Uterus (tissue), 4 donors: ENCODE data around the gene C19orf38. TPM values are rescaled to one million over a fixed set of nuclear protein-coding genes. Genes with fewer than 3 reads are reported as not detected.

Experiments
- DNase-seq, 2 donors: peaks; one replicate each; pipeline ENCODE4 v3.0.0-alpha.2; 2019 to 2020
- H3K27ac ChIP-seq, 2 donors: fragments of 200-600 bp; sonication (generic); 1 replicate in 1 of 2; 2 replicates in 1 of 2; pipeline ENCODE4 v1.5.1; 2016 to 2018
- H3K27me3 ChIP-seq, 2 donors: fragments of 200-600 bp; sonication (generic); one replicate each; pipeline ENCODE4 v1.5.1; 2018 to 2019; ENCODE audit warnings: control low read depth in 1 of 2
- H3K36me3 ChIP-seq, 2 donors: fragments of 200-600 bp; sonication (generic); one replicate each; pipeline ENCODE4 v1.5.1; 2019; ENCODE audit warnings: control low read depth in 1 of 2
- H3K4me1 ChIP-seq, 2 donors: fragments of 200-600 bp; sonication (generic); one replicate each; pipeline ENCODE4 v1.5.1; 2018 to 2019; ENCODE audit warnings: control low read depth in 1 of 2
- H3K4me3 ChIP-seq, 2 donors: fragments of 200-600 bp; sonication (generic); 1 replicate in 1 of 2; 2 replicates in 1 of 2; pipeline ENCODE4 v1.5.1; 2018 to 2019; ENCODE audit warnings: mild to moderate bottlenecking in 1 of 2
- H3K9me3 ChIP-seq, 2 donors: fragments of 200-600 bp; sonication (generic); one replicate each; pipeline ENCODE4 v1.5.1; 2019; ENCODE audit warnings: control low read depth in 1 of 2
- POLR2A ChIP-seq, 2 donors: fragments of 450-650 bp; IDR thresholded peaks; one replicate each; pipeline ENCODE4 v1.6.1; 2016; ENCODE audit warnings: antibody characterized with exemption in 2 of 2, mild to moderate bottlenecking in 1 of 2, moderate library complexity in 1 of 2
- intact Hi-C: fragments of 100-400 bp; cut with DNase I; formaldehyde crosslinking; loops from one replicate; pipeline ENCODE4 v1.15.1; 2023; ENCODE audit warnings: low total_unique reads
- total RNA-seq, 4 donors: library from RNA; depleted of rRNA in 3 of 4; stranded (reverse); fragments of >200 nt in 3 of 4; gene quantifications; one replicate each; pipeline versions ENCODE4 v1.1.0 to v1.2.4, GENCODE V29; 2014 to 2023
- TF ChIP-seq, protein P1 (sequence below), 4 experiments: fragments of 200-600 bp in 2 of 4; fragments of 450-650 bp in 2 of 4; sonication (generic) in 2 of 4; IDR thresholded peaks; one replicate each; pipeline ENCODE4 v1.5.1; 2016 to 2019; ENCODE audit warnings: antibody characterized with exemption in 4 of 4, mild to moderate bottlenecking in 2 of 4, moderate library complexity in 1 of 4
- donor health status: DM: yes; HTN: yes; CAD: no.

C19orf38 gene
- total RNA-seq, 4 donors from 2014 or later = 2.7 to 25.9 TPM; not detected in 2

DNA sequence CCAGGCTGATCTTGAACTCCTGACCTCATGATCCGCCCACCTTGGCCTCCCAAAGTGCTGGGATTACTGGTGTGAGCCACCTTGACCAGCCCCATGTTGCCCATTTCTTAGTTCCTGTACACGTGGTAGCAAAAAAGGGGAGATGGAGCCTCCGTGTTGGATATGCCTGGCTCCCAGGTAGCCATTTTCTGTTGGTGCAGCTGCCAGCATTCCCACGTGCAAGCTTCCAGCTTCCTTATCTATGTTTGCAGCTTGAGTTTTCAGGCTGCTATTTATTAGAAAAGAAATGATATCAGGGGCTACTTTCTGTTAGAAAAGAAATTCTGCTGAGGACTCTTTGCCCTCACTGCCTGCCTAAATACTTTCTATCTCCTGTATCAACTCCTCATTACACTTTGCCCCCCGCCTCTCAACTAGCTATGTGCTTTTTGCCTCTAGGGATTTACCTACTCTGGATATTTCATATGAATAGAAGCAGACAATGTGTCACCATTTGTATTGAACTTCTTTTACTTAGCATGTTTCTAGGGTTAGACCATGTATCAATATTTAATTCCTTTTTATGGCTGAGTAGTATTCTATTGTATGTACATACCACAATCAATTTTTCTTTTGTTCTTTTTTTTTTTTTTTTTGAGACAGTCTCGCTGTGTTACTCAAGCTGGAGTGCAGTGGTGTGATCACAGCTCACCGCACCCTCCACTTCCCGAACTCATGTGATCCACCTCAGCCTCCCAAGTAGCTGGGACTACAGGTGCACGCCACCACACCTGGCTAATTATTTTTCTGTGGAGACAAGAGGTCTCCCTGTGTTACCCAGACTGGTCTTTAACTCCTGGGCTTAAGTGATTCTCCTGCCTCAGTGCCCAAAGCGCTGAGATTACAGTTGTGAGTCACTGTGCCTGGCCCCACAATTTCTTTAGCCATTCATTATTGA, 8.8 kb upstream of the C19orf38 start:
- Histone ChIP-seq H3K27ac (no peak overlapping the region), H3K4me1 (no peaks in the 10 kb centered on the region), H3K27me3 (no peaks in the 10 kb centered on the region), H3K4me3 (no peak overlapping the region), H3K9me3 (peaks cover 0 to 4% of the 10 kb centered on the region in 2 donors), H3K36me3 (no peaks in the 10 kb centered on the region)
- no peak for TF ChIP-seq POLR2A (IDR thresholded peaks at IDR 0.05)
- TF ChIP-seq, protein P1, sequence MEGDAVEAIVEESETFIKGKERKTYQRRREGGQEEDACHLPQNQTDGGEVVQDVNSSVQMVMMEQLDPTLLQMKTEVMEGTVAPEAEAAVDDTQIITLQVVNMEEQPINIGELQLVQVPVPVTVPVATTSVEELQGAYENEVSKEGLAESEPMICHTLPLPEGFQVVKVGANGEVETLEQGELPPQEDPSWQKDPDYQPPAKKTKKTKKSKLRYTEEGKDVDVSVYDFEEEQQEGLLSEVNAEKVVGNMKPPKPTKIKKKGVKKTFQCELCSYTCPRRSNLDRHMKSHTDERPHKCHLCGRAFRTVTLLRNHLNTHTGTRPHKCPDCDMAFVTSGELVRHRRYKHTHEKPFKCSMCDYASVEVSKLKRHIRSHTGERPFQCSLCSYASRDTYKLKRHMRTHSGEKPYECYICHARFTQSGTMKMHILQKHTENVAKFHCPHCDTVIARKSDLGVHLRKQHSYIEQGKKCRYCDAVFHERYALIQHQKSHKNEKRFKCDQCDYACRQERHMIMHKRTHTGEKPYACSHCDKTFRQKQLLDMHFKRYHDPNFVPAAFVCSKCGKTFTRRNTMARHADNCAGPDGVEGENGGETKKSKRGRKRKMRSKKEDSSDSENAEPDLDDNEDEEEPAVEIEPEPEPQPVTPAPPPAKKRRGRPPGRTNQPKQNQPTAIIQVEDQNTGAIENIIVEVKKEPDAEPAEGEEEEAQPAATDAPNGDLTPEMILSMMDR (IDR thresholded peaks at IDR 0.05) = no peak
- intact Hi-C loops = no loop called here
- DNase-seq = no peak

DNA sequence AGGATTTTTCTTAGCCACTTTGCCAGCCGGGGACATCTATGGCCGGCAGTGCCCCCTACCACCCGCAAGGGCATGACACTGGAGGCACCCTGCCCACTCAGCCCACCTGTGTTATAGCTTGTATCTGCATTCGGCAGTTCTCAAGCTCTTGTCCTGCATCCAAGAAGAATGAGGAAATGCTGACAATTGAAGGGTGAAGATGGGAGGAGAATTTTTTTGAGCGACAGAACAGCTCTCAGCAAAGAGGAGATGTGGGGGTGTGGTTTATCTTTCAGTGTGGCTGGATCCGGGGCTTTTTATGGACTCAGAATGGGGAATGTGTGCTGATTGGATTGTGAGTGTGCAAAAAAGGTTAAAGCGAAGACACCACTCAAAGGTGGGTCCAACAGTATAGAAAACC, 5.4 kb upstream of the C19orf38 start:
- Histone ChIP-seq H3K4me1 (no peaks in the 10 kb centered on the region), H3K4me3 (no peak overlapping the region), H3K27ac (no peak overlapping the region), H3K27me3 (no peaks in the 10 kb centered on the region), H3K36me3 (no peaks in the 10 kb centered on the region), H3K9me3 (no peaks in the 10 kb centered on the region)
- intact Hi-C loops = no loop called here
- no peak for DNase-seq
- TF ChIP-seq, protein P1 (IDR thresholded peaks at IDR 0.05) = no peak
- no peak for TF ChIP-seq POLR2A (IDR thresholded peaks at IDR 0.05)

DNA sequence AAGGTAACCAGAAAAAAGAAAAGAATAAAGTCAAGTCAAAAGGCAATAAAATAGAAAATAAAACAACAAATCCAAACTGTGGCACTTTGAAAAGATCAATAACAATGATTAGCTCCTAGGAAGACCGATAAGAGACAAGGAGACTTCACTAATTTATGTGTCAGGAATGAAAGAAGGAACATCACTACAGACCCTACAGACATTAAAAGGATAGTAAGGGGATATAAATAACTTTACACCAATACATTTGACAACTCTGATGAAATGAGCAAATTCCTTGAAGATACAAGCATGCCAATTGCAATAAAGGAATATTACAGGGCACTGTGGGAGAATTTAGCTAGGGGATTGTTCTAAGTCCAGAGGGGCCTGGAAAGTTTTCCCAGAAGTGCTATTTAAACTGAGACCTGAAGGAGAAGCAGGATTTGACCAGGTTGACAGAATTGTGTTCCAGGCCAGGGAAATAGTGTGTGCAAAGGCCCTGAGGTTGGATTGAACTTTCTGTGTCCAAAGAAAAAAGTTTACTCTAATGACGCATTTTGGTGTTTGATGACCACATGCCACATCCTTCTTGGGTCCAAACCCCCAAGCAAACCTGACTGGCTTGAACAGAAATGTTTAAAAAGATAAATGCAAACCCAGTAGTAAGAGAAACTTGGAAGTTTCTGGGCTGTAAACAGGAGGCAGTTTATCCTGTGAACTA, 1.6 kb upstream of the C19orf38 start:
- TF ChIP-seq POLR2A (IDR thresholded peaks at IDR 0.05) = no peak
- TF ChIP-seq, protein P1 (IDR thresholded peaks at IDR 0.05) = no peak
- H3K27ac ChIP-seq = no peak overlapping the region
- DNase-seq = no peak
- no peaks in the 10 kb centered on the region for H3K36me3 ChIP-seq
- H3K27me3 ChIP-seq = no peaks in the 10 kb centered on the region
- no peaks in the 10 kb centered on the region for H3K4me1 ChIP-seq
- intact Hi-C loops = no loop called here
- H3K9me3 ChIP-seq = no peaks in the 10 kb centered on the region
- no peak overlapping the region for H3K4me3 ChIP-seq

DNA sequence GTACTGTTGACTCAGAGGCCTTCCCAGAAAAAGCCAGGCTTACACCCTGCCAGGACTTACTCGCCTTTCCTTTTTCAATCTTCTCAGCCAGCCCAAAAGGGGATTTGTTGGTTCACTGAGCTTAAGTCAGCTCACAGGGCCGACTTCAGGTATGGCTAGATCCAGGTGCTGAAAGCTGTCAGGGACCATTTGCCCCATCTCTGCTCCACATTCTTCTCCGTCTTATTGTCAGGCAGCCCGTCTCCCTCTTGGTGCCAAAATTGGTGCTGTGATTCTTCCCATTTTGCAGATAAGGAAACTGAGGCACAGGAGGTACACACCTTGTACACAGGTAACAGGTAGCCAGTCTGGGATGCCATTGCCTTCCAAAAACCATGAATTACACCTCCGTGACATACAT, 2.4 kb downstream of the C19orf38 start:
- H3K36me3 ChIP-seq = no peaks in the 10 kb centered on the region
- no peaks in the 10 kb centered on the region for H3K27me3 ChIP-seq
- H3K27ac ChIP-seq = no peak overlapping the region
- no peak for DNase-seq
- no peaks in the 10 kb centered on the region for H3K9me3 ChIP-seq
- H3K4me1 ChIP-seq = no peaks in the 10 kb centered on the region
- H3K4me3 ChIP-seq = no peak overlapping the region
- TF ChIP-seq POLR2A (IDR thresholded peaks at IDR 0.05) = no peak
- TF ChIP-seq, protein P1 (IDR thresholded peaks at IDR 0.05) = no peak
- intact Hi-C loops = no loop called here
